Measurements from ENCODE around the gene DNAH6. TPM values are rescaled to one million over a fixed set of nuclear protein-coding genes. Genes with fewer than 3 reads are reported as not detected.

DNAH6 gene
- total RNA-seq, 2 experiments from 2014 or later, result 0.45 to 0.50 TPM

DNA sequence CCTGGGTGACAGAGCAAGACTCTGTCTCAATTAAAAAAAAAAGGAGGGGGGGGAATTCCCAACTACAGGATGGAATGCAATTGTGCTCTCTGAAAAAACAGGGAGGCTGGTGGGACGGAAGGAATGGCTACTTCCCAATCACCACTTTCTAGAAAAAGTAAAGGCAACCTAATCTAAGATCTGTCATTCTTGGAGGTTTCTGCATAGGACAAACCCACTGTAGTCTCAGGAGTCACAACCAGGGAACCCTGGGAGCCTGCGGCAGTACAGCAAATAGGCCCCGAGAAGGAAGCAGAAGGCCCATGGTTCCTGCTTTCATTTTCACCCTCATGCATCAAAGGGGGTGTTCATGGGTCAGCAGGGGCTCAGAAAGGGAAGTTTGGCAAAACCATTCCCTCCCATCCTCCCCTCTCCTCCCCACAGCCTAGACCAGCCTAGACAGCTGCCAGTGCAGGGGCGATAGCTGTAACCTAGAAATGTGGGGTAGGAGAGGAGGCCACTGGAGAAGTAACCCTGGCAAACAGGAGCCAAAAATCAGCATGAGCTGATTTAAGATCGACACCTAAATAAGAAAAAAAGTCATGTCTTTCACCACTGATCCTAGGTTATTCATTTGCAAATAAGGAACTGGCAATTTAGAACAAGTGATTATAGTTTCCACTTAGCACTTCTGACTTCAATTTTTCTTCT is 316.6 kb downstream of the DNAH6 start:
- Mint-ChIP-seq H3K27ac (peak overlapping the region; percentile 87), H3K27me3 (no peaks in the 10 kb centered on the region), H3K9me3 (peaks cover 15% of the 10 kb centered on the region), H3K4me1 (peaks cover 43% of the 10 kb centered on the region), H3K4me3 (peak overlapping the region; percentile 55), H3K36me3 (ENCODE audit: low read depth) (peaks cover 43% of the 10 kb centered on the region)
- CTCF ChIA-PET, result interaction anchor here (0.9 to 1.2 kb wide), 3 partner anchors 8 to 16 kb away, joined by 3 read pairs; no protein-coding TSS in a partner anchor
- peak; percentile 29 for DNase-seq
- POLR2A ChIA-PET, result interaction anchor here (1.0 to 3.2 kb wide), 9 partner anchors 14 to 137 kb away, joined by 3 to 17 read pairs (median 5); no protein-coding TSS in a partner anchor

- no peak for DNase-seq
- CTCF ChIA-PET, result interaction anchor here (0.9 to 1.0 kb wide), 3 partner anchors 8 to 92 kb away, joined by 3 to 4 read pairs (median 3); no protein-coding TSS in a partner anchor
- POLR2A ChIA-PET, result interaction anchor here (0.7 to 3.2 kb wide), 11 partner anchors 9 to 136 kb away, joined by 3 to 17 read pairs (median 4); partner anchors contain the start of gene TRABD2A
- Mint-ChIP-seq H3K4me1 (peaks cover 36% of the 10 kb centered on the region), H3K9me3 (peaks cover 19% of the 10 kb centered on the region), H3K27me3 (no peaks in the 10 kb centered on the region), H3K36me3 (ENCODE audit: low read depth) (peaks cover 44% of the 10 kb centered on the region), H3K4me3 (peak overlapping the region; percentile 55), H3K27ac (peak overlapping the region; percentile 87)
Measured at GRCh38 chr2:84833481-84834150, 317.3 kb downstream of the DNAH6 start.

- peaks cover 66% of the 10 kb centered on the region for H3K36me3 Mint-ChIP-seq (ENCODE audit: low read depth)
- POLR2A ChIA-PET, result no interaction called here
- CTCF ChIA-PET, result no interaction called here
- no peak overlapping the region for H3K4me3 Mint-ChIP-seq
- no peaks in the 10 kb centered on the region for H3K27me3 Mint-ChIP-seq
- H3K4me1 Mint-ChIP-seq, result peaks cover 49% of the 10 kb centered on the region
- no peak overlapping the region for H3K27ac Mint-ChIP-seq
- DNase-seq, result no peak
- H3K9me3 Mint-ChIP-seq, result peaks cover 19% of the 10 kb centered on the region
Measured at GRCh38 chr2:84836215-84836614, 319.9 kb downstream of the DNAH6 start.

DNA sequence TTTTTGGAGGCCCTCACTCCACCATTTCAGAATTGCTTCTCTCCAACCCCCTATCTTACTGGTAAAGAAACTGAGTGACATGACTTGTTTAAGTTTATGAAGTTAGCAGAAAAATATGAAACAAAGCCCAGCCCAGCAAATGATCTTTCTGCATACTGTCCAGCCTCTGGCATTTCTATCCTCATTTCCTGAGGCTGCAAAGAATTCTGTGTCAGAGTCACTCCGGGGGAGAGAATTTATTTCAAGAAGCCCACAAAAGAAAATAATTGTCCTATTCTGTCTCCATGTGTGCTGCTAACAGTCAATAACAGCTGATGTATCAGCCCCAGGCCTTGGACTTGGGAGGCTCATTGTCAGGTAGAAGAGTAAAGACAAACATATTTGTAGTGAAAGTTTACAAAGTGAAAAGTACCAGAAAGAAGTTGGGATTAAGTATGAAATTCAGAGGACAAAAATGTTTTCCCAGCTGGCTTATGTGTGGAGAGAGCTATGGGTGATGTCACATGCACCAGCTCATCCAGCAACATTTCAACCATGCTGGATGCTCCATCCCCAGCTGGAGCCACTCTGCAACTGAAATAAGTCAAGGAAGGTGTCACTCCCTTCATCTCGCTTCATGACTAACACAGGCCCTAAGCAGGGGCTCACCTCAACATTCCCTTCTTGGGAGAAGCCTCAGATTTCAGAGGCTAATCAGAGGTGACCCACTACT is 322.3 kb downstream of the DNAH6 start:
- DNase-seq, result no peak
- Mint-ChIP-seq H3K4me3 (no peak overlapping the region), H3K9me3 (peaks cover 19% of the 10 kb centered on the region), H3K36me3 (ENCODE audit: low read depth) (peaks cover 75% of the 10 kb centered on the region), H3K4me1 (peaks cover 43% of the 10 kb centered on the region), H3K27ac (no peak overlapping the region), H3K27me3 (no peaks in the 10 kb centered on the region)
- ChIA-PET CTCF (no interaction called here), POLR2A (interaction anchor here (0.6 to 2.9 kb wide), 3 partner anchors 11 to 129 kb away, joined by 3 to 13 read pairs (median 4); no protein-coding TSS in a partner anchor)

GRCh38 chr2:84839851-84840250 is 323.6 kb downstream of the DNAH6 start:
- Mint-ChIP-seq H3K4me3 (peak overlapping the region; percentile 43), H3K4me1 (peaks cover 50% of the 10 kb centered on the region), H3K9me3 (peaks cover 19% of the 10 kb centered on the region), H3K27ac (peak overlapping the region; percentile 37), H3K36me3 (ENCODE audit: low read depth) (peaks cover 74% of the 10 kb centered on the region), H3K27me3 (no peaks in the 10 kb centered on the region)
- DNase-seq, result no peak
- ChIA-PET CTCF (no interaction called here), POLR2A (interaction anchor here (2.4 kb wide), 1 partner anchor 57 kb away, joined by 11 read pairs; no protein-coding TSS in a partner anchor)

- peaks cover 52% of the 10 kb centered on the region for H3K4me1 Mint-ChIP-seq
- H3K27me3 Mint-ChIP-seq, result no peaks in the 10 kb centered on the region
- CTCF ChIA-PET, result no interaction called here
- no peak for DNase-seq
- peak overlapping the region; percentile 37 for H3K27ac Mint-ChIP-seq
- peaks cover 71% of the 10 kb centered on the region for H3K36me3 Mint-ChIP-seq (ENCODE audit: low read depth)
- POLR2A ChIA-PET, result interaction anchor here (2.4 kb wide), 1 partner anchor 58 kb away, joined by 11 read pairs; no protein-coding TSS in a partner anchor
- H3K4me3 Mint-ChIP-seq, result peak overlapping the region; percentile 43
- peaks cover 19% of the 10 kb centered on the region for H3K9me3 Mint-ChIP-seq
Measured at GRCh38 chr2:84840306-84840705, 324.0 kb downstream of the DNAH6 start.

GRCh38 chr2:84841577-84841976 is 325.3 kb downstream of the DNAH6 start:
- H3K36me3 Mint-ChIP-seq (ENCODE audit: low read depth), result peaks cover 63% of the 10 kb centered on the region
- CTCF ChIA-PET, result interaction anchor here (0.7 to 1.5 kb wide), 3 partner anchors 9 to 72 kb away, joined by 3 to 4 read pairs (median 3); no protein-coding TSS in a partner anchor

DNA sequence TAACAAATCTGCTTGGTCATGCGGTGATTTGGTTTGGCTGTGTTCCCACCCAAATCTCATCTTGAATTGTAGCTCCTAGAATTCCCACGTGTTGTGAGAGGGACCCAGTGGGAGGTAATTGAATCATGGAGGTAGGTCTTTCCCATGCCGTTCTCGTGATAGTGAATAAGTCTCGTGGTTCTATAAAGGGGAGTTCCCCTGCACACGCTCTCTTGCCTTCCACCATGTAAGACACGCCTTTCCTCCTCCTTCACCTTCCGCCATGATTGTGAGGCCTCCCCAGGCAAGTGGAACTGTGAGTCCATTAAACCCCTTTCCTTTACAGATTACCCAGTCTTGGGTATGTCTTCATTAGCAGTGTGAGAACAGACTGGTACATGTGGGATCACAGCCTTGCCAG is 327.8 kb downstream of the DNAH6 start:
- ChIA-PET POLR2A (interaction anchor here (3.9 to 8.2 kb wide), 2 partner anchors 62 kb away, joined by 40 to 66 read pairs; partner anchors contain the start of gene TMSB10), CTCF (interaction anchor here (1.0 kb wide), 1 partner anchor 38 kb away, joined by 3 read pairs; no protein-coding TSS in a partner anchor)
- Mint-ChIP-seq H3K36me3 (ENCODE audit: low read depth) (peaks cover 54% of the 10 kb centered on the region), H3K9me3 (no peaks in the 10 kb centered on the region), H3K4me1 (peaks cover 87% of the 10 kb centered on the region), H3K27me3 (no peaks in the 10 kb centered on the region), H3K27ac (peak overlapping the region; percentile 59), H3K4me3 (no peak overlapping the region)
- DNase-seq, result no peak

More at GRCh38 chr2:84841577-84841976, 325.3 kb downstream of the DNAH6 start:
- no peaks in the 10 kb centered on the region for H3K27me3 Mint-ChIP-seq
- peaks cover 9% of the 10 kb centered on the region for H3K9me3 Mint-ChIP-seq
- DNase-seq, result no peak
- H3K27ac Mint-ChIP-seq, result peak overlapping the region; percentile 1
- peaks cover 65% of the 10 kb centered on the region for H3K4me1 Mint-ChIP-seq
- H3K4me3 Mint-ChIP-seq, result no peak overlapping the region
- POLR2A ChIA-PET, result interaction anchor here (0.7 to 2.4 kb wide), 7 partner anchors 8 to 189 kb away, joined by 3 to 11 read pairs (median 4); no protein-coding TSS in a partner anchor

- Mint-ChIP-seq H3K27ac (peak overlapping the region; percentile 96), H3K4me3 (peak overlapping the region; percentile 19), H3K36me3 (ENCODE audit: low read depth) (peaks cover 51% of the 10 kb centered on the region), H3K27me3 (no peaks in the 10 kb centered on the region), H3K4me1 (peaks cover 91% of the 10 kb centered on the region), H3K9me3 (no peaks in the 10 kb centered on the region)
- peak; percentile 41 for DNase-seq
- CTCF ChIA-PET, result interaction anchor here (0.8 to 2.2 kb wide), 7 partner anchors 11 to 123 kb away, joined by 3 to 13 read pairs (median 4); partner anchors contain the start of gene TRABD2A
- POLR2A ChIA-PET, result interaction anchor here (0.7 to 8.2 kb wide), 18 partner anchors 9 to 693 kb away, joined by 3 to 66 read pairs (median 6); partner anchors contain the start of genes MAT2A, SUCLG1, TMSB10 and TRABD2A
Measured at GRCh38 chr2:84846041-84846663, 329.9 kb downstream of the DNAH6 start.

DNA sequence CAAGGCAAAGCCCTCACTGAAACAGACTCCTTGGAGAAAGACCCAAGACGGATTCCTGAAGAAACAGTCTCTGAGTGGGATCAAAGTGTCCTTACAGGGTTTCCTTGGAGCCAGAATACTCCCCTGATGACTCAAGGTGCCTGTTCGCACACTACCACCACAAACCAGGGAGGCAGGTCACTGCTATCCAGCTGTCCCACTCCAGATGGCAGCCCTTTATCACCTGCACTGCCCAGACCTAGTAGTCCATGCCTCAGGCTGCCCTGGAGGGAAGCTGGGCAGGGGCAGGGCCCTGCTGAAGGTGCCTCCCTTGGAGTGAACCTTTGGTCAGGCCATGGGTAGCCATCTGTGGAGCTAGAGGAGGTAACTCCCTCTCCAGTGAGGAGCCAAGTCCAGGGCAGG is 330.4 kb downstream of the DNAH6 start:
- Mint-ChIP-seq H3K4me3 (no peak overlapping the region), H3K36me3 (ENCODE audit: low read depth) (peaks cover 51% of the 10 kb centered on the region), H3K27me3 (no peaks in the 10 kb centered on the region), H3K4me1 (peaks cover 91% of the 10 kb centered on the region), H3K27ac (peak overlapping the region; percentile 96), H3K9me3 (peaks cover 4% of the 10 kb centered on the region)
- ChIA-PET POLR2A (interaction anchor here (0.7 to 8.2 kb wide), 17 partner anchors 9 to 692 kb away, joined by 3 to 66 read pairs (median 6); partner anchors contain the start of genes MAT2A, SUCLG1, TMSB10 and TRABD2A), CTCF (interaction anchor here (0.8 to 2.2 kb wide), 6 partner anchors 11 to 123 kb away, joined by 3 to 13 read pairs (median 4); partner anchors contain the start of gene TRABD2A)
- DNase-seq, result no peak

GRCh38 chr2:84847326-84848050 is 331.2 kb downstream of the DNAH6 start:
- H3K9me3 Mint-ChIP-seq, result peaks cover 8% of the 10 kb centered on the region
- DNase-seq, result no peak
- peaks cover 90% of the 10 kb centered on the region for H3K4me1 Mint-ChIP-seq
- CTCF ChIA-PET, result interaction anchor here (1.6 to 2.2 kb wide), 3 partner anchors 34 to 106 kb away, joined by 5 to 13 read pairs (median 13); partner anchors contain the start of gene TRABD2A
- H3K27ac Mint-ChIP-seq, result peak overlapping the region; percentile 96
- peaks cover 55% of the 10 kb centered on the region for H3K36me3 Mint-ChIP-seq (ENCODE audit: low read depth)
- H3K4me3 Mint-ChIP-seq, result no peak overlapping the region
- H3K27me3 Mint-ChIP-seq, result no peaks in the 10 kb centered on the region
- POLR2A ChIA-PET, result interaction anchor here (1.1 to 8.2 kb wide), 11 partner anchors 10 to 122 kb away, joined by 3 to 66 read pairs (median 15); partner anchors contain the start of genes TMSB10 and TRABD2A

All from activated CD4-positive, alpha-beta memory T cell treated with anti-CD3 and anti-CD28 coated beads, Interleukin-2, amount 10 ng/mL, durations not matched to agents 7 days and 5 days (primary cell).